HG02759 (cell line): ENCODE measurements around the gene GNAL.
"Not testable (repeated sequence)": the region's sequence is repeated elsewhere in the genome, so short reads cannot be mapped to it uniquely, and the experiment has no call there.

Source experiments
- ATAC-seq: cut with Tn5 transposase; IDR thresholded peaks from one replicate; pipeline ENCODE4 v1.9.1; 2021; ENCODE audit warnings: mild to moderate bottlenecking, moderate library complexity; ENCODE audit not compliant: unreplicated experiment

Gene GNAL

DNA sequence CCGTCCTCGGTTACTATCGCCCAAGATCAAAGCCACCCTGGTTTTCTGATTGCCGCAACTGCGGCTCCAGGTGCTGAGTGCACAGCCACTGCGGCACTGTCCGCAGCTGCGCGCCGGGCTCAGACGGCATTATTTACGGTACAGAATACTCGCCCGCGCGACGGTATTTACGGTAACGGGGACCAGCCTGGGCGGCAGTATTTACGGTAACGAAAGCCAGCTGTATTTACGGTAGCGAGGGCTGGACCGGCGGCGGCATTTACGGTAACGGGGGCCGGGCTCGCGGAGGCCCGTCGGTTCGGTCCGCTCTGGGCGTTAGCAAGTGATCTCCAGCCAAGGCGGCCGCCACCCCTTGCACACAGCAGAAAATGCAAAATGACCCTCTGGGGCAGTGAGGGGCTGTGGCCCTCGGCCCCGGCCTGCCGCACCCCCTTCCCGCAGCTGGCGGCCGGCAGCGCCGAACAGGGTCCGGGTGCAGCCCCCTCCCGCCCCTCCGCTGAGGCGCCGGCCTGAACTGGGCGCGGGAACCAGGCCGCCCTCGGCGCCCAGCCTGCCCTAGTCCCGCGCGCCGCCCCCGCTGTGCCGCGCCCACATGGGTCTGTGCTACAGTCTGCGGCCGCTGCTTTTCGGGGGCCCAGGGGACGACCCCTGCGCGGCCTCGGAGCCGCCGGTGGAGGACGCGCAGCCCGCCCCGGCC, at the start of gene GNAL:
GNAL (plus strand) TSS at position 293 of the 697 bp plus-strand sequence; CDS start at position 593, 300 bp downstream.
- ATAC-seq = peak; percentile 80

DNA sequence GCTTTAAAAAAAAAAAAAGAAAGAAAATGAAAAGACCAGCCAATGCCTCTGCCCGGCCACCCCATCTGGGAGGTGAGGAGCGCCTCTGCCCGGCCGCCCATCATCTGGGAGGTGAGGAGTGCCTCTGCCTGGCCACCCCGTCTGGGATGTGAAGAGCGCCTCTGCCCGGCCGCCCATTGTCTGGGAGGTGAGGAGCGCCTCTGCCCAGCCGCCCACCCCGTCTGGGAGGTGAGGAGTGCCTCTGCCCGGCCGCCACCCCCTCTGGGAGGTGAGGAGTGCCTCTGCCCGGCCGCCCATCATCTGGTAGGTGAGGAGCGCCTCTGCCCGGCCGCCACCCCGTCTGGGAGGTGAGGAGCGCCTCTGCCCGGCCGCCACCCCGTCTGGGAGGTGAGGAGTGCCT, 41.8 kb upstream of the GNAL start:
- not testable (repeated sequence) for ATAC-seq

DNA sequence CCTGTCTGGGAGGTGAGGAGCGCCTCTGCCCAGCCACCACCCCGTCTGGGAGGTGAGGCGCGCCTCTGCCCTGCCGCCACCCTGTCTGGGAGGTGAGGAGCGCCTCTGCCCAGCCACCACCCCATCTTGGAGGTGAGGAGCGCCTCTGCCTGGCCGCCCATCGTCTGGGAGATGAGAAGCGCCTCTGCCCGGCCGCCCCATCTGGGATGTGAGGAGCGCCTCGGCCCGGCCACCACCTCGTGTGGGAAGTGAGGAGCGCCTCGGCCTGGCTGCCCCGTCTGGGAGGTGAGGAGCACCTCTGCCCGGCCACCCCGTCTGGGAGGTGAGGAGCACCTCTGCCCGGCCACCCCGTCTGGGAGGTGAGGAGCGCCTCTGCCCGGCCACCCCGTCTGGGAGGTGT, 41.3 kb upstream of the GNAL start:
- ATAC-seq = not testable (repeated sequence)

DNA sequence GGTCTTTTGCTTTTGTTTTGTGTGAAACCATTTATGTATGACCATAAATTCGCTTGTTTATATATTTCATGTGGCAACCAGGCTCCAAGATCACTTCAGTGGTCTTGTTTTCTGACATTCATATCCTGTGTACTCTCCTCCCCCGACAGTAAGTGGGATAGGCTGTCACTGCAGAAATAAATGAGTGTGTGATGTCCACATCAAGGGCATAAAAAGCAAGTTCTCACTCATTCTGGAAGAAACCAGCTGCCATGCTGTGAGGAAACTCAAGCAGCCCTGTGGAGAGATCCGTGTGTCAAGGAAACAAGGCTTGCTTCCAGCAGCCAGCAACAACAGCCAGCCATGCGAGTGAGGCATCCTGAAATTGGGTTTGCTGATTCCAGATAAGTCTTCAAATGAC, 39.2 kb upstream of the GNAL start:
- ATAC-seq = no peak

DNA sequence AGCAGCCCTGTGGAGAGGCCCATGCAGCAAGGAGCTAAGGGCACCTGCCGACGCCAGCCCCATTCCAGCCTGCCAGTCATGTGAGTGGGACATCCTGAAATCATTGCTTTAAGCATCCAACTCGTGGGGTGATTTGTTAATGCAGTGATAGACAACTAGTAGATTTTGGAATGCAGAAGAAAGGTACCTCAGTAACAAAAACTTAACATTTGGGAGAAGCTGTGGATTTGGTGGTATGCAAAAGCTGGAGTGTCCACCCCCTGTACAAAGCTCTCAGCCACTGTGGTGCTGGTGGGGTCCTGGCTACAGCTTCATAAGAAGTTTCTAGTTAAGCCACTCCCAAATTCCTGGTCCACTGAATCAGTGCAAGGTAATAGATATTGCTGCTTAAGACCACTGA, 37.2 kb upstream of the GNAL start:
- no peak for ATAC-seq

DNA sequence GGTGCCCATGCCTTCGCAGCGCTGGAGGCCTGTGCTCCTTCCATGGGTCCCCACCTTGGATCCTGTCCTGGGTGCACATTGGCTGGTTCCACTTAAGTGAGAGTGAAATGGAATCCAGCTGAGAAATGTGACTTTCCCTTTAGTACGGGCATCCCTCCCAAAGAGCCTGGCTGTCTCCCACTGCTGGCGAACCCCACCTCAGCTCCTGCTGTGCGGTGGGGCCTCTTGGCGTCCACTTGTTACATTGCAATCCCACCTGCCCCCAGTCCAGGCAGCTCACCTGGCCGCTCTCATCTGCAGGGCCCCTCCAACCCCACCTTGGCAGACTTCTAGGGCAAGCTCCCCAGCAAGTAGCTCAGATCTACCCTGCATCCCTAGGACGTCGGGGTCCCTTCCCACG, 35.5 kb upstream of the GNAL start:
- ATAC-seq = no peak

DNA sequence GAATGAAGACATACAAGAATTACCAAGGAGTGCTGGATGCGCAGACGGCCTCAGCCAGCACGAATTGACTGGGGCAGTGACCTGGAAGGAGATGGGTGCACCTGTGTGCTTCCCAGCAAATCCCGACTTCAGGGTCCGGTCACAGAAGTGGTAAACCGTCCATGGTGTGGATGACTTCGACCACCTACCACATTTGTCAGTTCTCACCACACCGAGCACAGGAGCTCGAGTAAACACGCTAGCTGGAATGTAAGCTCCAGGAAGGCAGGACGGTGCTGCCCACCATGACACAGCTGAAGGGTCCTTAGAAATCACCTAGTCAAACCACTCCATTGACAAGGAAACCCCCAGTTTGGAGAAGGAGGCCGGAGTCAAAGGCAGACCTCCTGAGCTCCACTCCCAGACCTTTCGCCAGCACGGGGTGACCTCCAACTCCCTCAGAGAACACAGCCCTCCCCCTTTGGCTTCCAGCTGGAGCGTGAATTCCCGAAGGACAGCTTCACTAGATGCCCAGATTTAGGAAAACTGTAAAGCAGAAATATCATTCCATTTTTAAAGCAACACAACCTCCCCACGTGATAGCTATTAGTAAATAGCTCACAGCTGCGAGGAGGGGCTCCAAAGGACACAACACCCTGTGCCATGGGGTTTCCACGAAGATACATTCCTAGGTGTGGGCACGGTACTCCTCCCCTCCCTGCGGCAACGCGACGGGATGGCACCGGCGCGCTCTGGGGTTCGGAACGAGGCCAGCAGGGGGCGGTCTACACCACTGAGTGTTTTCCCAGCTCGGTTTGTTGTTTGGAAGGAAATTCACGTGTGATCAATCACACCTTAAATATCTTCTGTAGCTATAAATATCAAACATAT, 34.1 kb upstream of the GNAL start:
- ATAC-seq = no peak

DNA sequence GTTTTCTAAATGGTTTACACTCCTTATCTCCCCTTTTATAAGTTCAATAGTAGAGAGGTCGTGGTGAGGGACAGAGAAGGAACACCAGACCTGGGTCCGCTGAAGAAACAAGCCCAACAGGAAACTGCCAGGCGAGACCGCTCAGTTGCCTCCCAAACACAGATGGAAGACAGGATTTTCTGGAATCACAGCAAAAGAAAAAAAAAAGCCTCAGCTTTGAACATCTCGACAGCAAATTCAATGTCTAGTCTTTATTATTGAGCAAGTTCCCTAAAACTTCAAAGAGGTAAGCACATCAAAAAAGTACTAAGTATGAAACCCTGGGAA, 33.5 kb upstream of the GNAL start:
- no peak for ATAC-seq

DNA sequence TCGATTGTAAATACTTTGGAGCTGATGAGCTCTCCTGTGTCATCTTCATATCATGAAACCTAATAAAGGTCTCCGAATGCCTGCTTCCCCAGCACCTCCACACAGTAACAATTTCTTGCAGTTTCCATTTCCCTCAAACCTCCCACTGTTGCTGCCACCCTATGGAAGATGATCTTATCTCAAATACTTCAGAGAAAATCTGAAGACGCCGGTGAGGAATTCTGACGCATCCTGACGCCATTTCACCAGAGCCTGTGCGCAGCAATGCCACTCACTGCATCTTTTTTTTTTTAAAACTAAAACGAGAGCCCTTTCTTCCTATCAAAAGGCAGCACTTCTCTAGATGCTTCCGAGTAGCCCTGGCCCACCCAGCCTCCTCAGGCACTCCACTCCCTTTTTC, 31.9 kb upstream of the GNAL start:
- no peak for ATAC-seq

DNA sequence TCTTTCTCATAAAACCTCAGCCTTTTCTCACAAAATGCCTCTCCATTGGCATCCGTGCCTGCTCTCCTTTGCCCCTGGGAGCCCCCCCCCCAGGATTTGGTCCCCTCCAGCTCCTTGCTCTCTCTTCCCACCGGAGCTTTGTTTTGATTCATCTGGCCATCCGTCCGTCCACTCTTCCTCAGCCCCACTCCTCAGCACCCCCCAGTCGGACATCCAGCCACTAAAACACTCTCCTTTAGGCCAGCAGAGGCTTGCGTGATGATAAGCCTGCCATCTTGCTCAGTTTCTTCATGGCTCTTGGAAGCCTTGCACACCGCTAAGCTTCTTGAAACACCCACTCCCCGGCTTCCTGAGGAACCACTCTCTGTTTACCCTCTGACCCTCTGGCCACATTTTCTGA, 31.5 kb upstream of the GNAL start:
- no peak for ATAC-seq

DNA sequence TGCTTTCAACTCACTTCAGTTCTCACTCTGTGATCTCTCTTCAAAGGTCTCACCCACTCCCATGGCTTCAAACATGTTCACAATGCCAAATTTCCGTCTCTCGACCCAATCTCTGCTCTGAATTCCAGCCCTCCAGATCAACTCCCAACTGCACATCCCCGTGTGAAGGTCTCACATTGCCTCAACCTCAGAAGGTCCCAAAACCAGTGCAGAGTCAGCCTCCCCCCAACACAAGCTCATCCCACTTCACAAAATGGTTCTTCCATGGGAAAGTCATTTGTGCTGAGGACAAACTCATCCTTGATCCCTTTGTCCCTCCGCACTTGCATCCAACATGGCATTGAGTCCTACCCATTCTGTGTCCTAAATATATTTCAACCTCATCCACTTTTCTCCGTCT, 31.0 kb upstream of the GNAL start:
- no peak for ATAC-seq

DNA sequence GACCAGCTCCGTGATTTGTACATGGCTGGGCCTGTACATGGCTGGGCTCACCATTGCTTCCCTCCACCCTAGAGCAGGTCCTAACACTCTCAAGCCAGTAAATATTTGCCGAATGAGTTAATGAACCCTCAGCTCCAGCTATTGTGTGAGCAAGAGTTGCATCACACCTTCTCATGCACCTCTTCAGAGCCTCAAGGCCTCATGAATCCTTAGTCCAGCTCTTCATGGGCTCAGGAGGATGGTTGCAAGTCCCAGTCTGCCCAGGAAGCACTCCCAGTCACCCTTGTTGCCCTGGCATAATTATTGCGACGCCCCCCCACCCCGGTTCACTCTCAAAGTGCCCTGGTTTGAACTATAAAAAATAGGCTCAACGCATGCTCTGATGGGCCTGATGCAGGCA, 30.1 kb upstream of the GNAL start:
- ATAC-seq = no peak

DNA sequence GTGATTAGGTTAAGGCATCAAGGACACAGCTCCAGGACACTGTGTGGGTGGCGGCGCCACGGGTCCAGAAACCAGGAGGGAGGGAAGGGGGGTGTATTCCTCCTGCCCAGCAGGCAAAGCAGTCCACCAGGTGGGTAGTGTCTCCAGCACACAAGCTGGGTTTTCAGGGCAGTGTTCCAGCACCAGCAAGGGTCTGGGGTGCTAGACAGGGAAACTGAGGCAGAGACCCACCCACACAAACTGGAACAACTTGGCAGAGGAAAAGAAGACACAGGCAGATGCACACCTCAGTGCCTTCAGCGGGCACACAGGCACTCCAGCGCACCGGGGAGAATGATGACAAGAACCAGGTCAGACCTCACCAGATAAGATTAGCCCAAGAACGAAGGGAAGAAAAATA, 28.4 kb upstream of the GNAL start:
- ATAC-seq = no peak

DNA sequence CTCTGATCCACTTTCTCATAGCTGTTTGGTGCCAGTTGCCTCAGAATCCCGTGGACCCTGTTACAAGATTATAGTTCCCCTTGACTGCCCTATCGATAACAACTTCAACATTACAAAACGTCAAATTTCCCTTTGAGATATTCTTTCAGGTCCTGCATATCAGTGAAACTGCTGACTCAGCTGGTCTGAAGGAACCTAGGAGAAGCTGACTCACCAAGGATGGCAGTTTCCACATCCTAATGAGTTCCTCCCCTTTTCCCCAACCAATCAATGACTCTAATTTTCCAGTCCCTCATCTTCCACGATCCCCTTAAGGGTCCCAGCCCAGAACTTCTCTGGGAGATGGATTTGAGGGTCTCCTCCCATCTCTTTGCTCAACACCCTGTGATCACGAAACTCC, 27.6 kb upstream of the GNAL start:
- ATAC-seq = no peak

DNA sequence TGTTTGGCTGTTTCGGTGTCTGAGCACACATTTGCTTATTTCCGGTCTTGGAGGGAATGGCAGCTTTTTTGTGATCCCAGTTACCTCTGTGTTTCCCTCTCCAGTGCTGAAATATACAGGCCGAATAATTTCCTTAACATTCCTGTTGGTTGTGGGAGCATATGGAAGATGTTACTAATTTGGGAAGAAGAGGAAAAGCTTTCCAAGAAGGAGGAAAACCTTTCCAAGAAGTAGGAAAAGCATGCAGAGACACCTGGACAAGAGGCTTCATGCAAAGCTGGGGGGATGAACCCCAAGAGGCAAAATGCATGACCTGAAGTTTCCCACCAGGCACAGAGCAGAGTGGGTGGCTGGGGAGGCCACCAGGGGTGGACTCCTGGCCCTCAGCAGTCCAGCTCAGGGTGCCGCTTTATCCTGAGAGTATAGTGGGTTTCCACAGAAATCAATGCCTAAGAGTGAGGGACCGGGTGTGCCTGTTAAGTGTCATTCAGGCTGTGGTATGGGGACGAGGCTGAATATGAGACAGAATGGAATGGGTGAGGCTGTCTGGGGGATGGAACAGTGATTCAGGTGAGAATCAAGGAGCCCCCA, 25.5 kb upstream of the GNAL start:
- ATAC-seq = no peak

DNA sequence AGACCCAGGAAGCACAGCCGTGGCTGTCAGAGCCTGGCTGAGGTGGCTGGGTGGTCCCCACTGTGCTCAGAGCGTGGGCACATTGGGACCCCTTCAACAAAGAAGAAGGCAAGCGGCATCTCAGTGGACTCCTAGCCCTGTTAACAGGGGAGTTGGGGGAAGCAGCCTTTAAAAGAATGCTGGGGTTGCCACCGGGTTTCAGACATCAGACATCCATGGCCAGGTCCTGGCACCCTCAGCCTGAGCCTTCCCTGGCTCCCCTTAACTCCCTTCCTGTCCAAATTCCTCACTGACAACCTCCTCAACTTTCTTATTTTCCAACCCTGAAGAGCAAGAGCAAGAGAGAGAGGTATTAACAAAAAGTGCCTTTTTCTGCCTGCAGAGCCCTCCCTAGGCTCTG, 24.8 kb upstream of the GNAL start:
- no peak for ATAC-seq

DNA sequence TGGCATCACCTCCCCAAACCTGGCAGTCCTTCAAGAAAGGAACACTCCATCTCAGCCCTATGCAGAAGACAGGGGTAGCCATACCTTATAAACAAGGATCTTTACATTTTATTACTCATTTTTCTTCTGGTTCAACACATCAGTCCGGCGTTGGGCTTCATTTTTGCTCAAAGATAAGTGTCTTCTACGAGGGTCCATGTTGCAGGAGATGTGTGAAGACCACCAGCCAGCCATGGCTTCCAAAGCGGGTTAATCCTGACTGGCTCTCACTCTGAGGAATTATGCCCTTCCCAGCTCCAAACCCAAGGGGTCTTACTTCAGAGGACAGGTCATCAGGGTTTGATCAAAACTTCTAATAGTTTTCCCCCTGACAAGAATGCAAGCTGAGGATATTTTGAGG, 23.9 kb upstream of the GNAL start:
- ATAC-seq = no peak

DNA sequence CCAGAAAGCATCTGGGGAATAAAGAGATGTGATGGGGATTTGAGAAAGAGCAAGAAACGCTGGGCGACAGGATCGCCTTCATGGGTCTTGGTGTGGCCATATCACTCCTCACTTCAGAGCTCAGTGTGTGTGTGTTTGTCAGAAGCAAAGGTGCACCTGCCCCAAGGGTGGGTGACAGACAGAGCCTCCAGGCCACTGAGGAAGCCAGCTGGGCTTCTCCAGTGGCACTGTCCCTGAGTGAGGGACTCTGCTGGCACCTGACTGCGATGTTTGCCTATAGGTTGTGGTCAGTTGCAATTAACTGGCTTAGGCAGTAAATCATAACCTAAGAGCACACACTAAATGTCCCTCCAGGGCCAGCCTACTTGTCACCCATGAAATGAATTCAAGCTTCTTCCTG, 23.5 kb upstream of the GNAL start:
- ATAC-seq = no peak

DNA sequence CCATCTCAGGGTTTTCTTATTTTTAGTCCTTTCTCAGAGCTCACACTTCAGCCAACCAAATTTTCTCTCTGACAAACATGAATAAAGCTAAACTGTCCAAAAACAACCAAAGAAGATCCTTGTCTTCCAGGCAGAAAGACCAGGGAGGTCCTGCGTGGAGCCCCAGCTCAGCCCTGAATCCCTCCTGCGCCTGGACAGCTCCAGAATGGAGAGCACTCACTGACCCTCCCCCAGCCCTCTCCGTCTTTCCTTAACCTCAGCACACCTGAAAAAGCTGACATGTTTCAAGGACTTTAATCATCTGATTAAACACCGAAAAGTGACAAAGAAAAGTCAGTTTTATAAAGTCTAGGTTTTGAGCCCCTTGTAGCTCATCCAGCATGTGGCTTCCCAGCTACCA, 22.9 kb upstream of the GNAL start:
- no peak for ATAC-seq

DNA sequence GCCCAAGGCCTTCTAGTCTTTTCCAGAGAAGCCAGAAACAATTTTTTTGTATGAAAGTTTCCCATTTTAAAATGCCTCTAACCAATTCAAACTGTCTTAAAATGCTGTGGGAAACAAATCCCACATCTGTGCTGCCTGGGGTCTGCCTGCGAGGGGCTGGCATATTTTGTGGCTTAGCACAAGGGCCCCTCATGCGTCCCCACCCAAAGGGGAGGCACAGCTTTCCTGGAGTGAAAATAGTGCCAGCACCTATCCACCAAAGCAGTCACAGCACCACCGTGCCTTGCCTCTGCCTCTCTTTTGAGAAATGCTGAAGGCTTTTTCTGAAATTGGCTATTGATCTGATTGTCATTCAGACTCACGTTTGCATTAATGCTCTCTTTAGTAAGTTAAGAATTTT, 22.2 kb upstream of the GNAL start:
- ATAC-seq = no peak

DNA sequence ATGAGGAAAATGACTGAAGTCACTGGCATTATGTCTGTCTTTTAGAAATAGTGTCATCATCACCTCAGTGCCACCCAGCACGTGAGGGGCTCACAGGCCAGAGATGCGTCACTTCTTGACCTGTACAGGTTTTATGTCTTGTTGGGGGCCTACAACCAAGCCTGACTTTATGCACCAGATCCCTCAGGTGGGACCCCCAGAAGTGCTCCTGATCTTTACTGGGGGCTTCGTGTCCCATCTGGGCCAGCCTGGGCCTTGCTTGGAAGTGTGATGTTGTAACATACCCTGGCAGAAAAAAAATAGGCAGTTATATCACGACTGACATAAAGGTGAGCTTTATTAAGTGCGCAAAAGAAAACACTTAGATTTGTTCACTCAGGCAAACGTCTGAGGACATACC, 21.5 kb upstream of the GNAL start:
- ATAC-seq = no peak

DNA sequence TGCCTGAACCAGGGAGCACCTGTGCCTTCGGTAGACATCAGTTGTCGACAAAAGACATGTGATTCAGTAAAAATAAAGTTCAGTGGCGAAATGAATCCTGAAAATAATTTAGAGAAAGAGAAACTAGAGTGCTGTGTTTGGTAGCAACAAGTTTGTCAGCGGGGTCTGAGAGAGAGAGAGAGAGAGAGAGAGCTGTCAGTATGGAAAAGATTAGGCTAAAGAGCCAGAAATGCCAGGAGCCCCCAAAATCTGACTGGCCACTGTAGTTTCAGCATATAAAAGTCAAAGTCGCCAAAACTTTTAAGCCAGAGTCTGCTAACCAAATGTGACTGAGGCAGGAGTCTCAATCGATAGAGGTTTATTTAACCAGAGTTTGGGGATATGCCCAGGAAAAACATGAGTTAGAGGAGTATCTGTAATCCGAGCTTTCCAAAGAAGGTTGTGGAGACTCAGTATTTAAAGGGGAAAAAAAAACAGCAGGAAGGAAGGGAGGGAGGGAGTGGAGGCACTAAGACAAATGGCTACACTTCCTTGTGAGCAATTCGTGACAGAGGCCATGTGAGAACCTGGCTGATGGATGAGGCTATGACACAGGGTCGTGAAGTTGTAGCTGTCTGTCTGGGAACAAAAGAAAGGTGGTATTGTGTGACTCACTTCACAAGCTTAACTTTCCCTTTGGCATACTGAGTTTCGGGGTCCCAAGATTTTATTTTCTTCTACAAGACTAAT, 20.5 kb upstream of the GNAL start:
- no peak for ATAC-seq
